Measurements from ENCODE around the gene SP6.

GRCh38 chr17:47872019-47872650 lies 21.2 kb upstream of the SP6 start:
- TF ChIP-seq POLR2A (IDR thresholded peaks at IDR 0.05; ENCODE audit: low read depth, low read length): no peak
- no peak for TF ChIP-seq TAF1 (IDR thresholded peaks at IDR 0.05; ENCODE audit: borderline replicate concordance, low read depth, low read length)

Data from GM12892 (cell line).